NCI-H524 (cell line): ENCODE data around the gene SPART.
"Not testable (repeated sequence)": the region's sequence is repeated elsewhere in the genome, so short reads cannot be mapped to it uniquely, and the experiment has no call there.

ENCODE experiments used
- DNase-seq, 2 experiments: peaks; one replicate each; lab custom pipeline; 2025; lab: John Stamatoyannopoulos, UW

SPART gene

DNA sequence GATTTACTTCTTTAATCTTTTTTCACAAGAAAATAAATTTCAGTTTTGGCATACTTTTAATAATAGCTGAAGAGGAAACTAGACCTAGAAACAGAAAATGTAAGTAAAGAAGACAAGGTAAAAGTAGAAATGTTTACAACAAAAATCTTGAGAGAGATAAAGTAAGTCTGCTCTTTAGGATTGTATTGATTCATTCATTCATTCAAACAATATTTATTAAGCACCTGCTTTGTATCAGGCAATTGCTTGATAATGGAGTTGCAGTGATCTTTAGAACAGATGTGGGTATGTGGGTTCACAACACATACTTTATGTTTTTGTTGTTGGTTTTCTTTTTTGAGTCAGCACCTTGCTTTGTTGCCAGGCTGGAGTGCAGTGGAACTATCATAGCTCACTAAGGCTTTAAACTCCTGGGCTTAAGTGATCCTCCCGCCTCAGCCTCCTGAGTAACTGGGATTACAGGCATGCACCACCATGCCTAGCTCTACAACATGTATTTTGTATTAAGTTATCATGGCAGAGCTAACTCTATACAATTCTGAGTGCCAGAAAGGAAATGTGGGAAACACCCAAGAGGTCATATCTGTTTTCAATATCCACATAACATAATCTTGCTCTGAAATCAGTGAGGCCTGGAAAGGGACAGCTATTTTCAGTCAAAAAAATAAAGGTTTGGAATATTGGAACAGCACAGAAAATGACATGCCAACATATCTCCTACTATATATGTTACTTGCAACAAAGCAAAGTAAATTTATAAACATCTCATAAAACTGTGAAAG lies 8.8 kb upstream of the SPART start:
- DNase-seq = no peak

GRCh38 chr13:36353001-36353400 lies 6.8 kb upstream of the SPART start:
- DNase-seq = no peak

- no peak for DNase-seq
These were observed 6.2 kb upstream of the SPART start for GRCh38 chr13:36352350-36352749.

GRCh38 chr13:36347531-36348210 lies 1.5 kb upstream of the SPART start:
- DNase-seq = no peak

DNA sequence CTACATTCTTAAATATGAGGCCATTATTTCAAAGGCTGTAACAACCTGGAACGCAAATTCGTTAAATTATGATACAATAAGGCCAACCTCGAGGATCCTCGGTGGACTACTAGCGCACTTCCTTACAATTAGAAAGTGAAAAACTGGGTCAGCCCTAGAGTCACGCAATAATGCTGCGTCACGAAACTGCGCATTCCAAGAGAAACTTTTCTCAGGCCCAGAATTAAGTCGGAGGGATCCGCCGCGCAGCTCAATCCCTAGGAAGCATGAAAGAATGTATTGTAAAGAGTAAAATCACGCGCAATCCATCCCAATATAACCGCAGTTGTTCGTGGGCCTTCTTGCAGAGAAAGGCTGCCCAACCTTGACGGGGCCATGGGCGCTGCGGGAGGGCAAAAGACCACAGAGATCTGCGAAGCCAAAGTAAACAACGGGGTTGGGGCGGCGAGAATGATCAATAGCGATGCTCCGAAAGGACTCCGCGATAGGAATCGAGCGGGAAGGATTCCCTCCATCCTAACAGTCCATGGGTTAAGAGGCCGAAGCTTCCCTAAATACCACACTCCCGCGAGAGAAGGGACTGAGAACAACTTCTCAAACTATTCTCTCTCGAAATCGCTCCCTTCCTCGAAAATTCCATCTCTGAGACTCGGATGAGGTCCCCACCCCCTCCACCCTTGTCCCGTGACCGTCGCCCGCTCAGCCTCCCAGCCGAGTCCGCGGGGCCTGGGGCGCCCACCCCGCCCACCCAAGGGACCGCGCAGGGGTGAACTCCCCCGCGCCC lies 564 bp downstream of the SPART start:
- DNase-seq = peak; percentile 15 to 52

- DNase-seq = peak in 1 of 2 experiments; percentile 52
These were observed 1.2 kb downstream of the SPART start for GRCh38 chr13:36344886-36345437.

- DNase-seq = no peak
These were observed 2.0 kb downstream of the SPART start for GRCh38 chr13:36344173-36344572.

- DNase-seq = no peak
These were observed 2.4 kb downstream of the SPART start for GRCh38 chr13:36343766-36344165.

- no peak for DNase-seq
These were observed 3.5 kb downstream of the SPART start for GRCh38 chr13:36342715-36343114.

DNA sequence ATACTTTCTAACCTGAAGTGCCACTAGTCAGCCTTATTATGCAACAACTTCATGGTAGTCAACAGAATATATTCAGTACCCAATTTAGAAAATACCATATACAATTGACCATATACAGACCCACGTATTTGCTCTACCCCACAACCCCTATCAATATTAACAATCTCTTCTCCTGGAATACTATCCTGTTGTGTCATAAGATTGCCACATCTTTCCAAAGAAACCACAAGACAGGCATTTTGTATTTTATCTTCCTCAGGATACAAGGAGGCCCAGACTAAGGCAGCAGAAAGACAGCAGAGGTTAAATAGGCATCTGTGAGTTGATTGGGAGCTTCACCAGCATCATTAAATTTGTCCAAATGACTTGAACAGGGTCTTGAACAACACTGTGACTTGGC lies 4.5 kb downstream of the SPART start:
- no peak for DNase-seq

DNA sequence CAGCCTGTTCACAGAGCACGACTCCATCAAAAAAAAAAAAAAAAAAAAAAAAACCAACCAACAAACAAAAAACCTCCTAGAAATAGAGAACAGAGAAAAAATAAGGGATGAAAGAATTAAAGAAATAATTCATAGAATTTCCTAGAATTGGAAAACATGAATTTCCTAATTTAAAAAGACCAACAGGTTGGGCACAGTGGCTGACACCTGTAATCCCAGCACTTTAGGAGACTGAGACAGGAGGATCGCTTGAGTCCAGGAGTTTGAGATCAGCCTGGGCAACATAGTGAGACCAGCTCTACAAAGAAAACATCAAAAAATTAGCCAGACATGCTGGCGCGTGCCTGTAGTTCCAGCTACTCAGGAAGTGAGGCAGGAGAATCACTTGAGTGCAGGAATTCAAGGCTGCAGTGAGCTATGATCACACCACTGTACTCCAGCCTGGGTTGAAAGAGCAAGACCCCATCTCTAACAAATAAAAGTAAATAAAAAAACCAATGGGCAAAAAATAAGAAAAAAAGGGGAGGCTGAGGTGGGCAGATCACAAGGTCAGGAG lies 6.5 kb downstream of the SPART start:
- no peak for DNase-seq

DNA sequence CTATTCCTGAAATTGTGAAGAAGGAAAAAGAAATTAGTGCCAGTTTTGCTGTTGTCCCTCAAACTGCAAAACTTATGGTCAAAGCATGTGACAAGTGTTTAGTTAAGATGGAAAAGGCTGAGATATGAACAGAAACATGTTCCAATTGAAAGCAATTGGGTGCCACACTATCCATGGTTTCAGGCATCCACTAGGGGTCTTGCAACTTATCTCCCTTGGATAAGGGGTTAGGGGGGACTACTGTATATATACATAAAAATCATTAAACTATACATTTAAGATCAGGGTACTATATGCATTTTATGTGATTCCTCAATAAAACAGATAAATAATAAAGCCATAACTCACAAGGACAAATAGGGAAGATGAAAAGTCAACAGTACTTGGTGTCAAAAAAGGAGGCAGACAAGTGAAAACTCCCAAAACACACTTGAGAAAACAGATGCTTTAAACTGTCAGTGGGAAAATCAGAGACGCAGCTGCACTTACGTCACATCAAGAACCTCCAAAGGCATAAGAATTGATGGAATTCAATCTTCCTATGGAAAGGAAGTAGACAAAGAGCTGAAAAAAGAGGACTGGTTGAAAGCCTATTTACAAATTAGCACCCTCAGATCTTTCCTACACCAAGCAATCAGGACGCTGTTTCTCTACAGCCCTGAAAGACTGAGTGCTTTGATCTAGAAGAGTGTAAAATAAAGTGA lies 8.1 kb downstream of the SPART start:
- no peak for DNase-seq

GRCh38 chr13:36332986-36333385 lies 13.2 kb downstream of the SPART start:
- no peak for DNase-seq

- DNase-seq = not testable (repeated sequence)
These were observed 13.9 kb downstream of the SPART start for GRCh38 chr13:36332255-36332654.

DNA sequence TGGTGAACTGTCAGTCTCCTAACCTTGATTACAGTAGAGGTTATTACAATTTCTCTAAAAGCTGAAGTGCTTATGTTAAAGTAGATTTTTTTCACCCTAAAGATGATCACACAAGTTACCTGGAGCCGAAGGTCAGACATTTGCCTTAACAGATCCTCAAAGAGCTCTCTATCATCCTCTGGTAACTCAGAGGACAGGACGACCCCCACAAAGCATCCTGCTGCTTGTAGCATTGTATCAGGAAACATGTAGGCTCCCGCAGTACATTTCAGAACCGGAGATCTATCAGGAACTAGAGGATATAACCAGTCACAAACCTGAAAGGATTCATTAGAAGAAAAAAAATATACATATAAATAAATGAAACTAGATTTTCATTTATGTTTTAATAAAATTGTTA lies 14.9 kb downstream of the SPART start:
- DNase-seq = no peak

GRCh38 chr13:36329361-36329760 lies 16.8 kb downstream of the SPART start:
- DNase-seq = no peak

- no peak for DNase-seq
These were observed 17.4 kb downstream of the SPART start for GRCh38 chr13:36328821-36329220.

GRCh38 chr13:36325912-36326311 lies 20.3 kb downstream of the SPART start:
- DNase-seq = no peak

- not testable (repeated sequence) for DNase-seq
These were observed 21.3 kb downstream of the SPART start for GRCh38 chr13:36324881-36325280.

DNA sequence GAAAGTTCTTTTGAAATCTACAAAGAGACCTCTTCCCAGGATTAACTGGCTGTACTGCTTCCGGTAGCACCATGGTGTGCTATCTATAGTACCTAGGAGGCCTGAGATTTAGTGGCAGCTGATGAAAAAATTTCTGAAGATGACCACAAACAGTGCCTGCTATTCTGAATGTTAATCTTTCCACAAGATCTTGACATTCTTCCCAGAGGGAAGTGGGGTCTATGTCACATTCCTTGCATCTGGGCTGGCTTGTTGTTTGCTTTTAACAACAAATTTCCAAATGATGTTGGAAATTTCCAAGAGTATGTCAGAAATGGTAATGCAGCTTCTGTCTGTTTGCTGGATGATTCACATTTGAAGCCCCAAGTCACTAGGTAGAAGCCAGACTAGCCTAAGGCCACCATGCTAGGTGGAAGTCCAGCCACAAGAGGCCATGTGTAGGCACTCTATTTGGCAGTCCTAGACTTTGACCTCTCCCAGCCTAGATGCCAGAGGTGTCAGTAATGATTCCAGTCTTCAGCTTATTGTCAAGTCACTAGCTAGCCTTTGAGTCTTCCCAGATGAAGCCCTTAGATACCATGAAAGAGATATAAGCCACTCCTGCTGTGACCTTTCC lies 22.1 kb downstream of the SPART start:
- no peak for DNase-seq

DNA sequence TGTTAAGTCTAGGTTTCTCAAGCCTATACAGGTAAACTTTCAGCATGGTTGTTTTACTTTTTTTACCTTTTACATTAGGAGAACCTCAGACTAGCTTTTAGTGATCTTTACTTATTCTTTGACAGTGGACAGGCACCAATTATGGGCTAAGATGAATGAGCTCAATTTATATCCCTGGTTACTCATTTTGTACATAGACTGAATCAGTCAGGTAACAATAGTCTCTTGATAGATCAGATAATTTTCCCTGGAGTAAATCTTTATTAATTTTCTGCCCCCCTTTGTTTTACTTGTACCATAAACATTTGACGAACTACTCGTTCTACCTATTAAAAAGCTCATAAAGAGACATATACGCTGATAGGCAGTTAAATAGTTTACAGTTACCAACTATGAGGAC lies 22.8 kb downstream of the SPART start:
- no peak for DNase-seq
